ENCODE data around the gene C1QTNF1. TPM values are rescaled to one million over a fixed set of nuclear protein-coding genes. Genes with fewer than 3 reads are reported as not detected.

Gene C1QTNF1
- 47.1 and 53.0 TPM in 2 replicates for total RNA-seq

GRCh38 chr17:79023886-79024771 lies at the start of gene C1QTNF1:
TSS of gene C1QTNF1 (plus strand) at chr17:79024169. CDS start at chr17:79043969, 19,800 bp downstream.

GRCh38 chr17:78979780-78980623 lies 44.0 kb upstream of the C1QTNF1 start, which contains the start of gene LGALS3BP:
TSS of gene LGALS3BP (minus strand) at chr17:78979923. CDS start at chr17:78977191, 2,732 bp downstream.

GRCh38 chr17:79009397-79010303 lies 14.3 kb upstream of the C1QTNF1 start, which contains the start of gene CANT1:
TSS of gene CANT1 (minus strand) at chr17:79009764. CDS start at chr17:78997622, 12,142 bp downstream.

GRCh38 chr17:79074649-79075445 lies 50.9 kb downstream of the C1QTNF1 start, which contains the start of gene ENGASE:
TSS of gene ENGASE (plus strand) at chr17:79074824. CDS start at chr17:79074945, 121 bp downstream.

Other genes starting within 250 kb of the C1QTNF1 start
- gene CYTH1, start 241.9 kb upstream of the C1QTNF1 start, total RNA-seq = 12.2 and 14.1 TPM in 2 replicates
- 9.2 and 17.7 TPM in 2 replicates for gene USP36, start 183.4 kb upstream of the C1QTNF1 start, total RNA-seq
- 0.13 TPM in 1 of 2 replicates, not detected in the other for gene CEP295NL, start 121.0 kb upstream of the C1QTNF1 start, total RNA-seq
- 201 and 258 TPM in 2 replicates for gene TIMP2, start 98.8 kb upstream of the C1QTNF1 start, total RNA-seq
- 342 and 496 TPM in 2 replicates for gene LGALS3BP, start 44.2 kb upstream of the C1QTNF1 start, total RNA-seq
- gene CANT1, start 14.4 kb upstream of the C1QTNF1 start, total RNA-seq = 45.8 and 56.1 TPM in 2 replicates
- gene ENGASE, start 50.7 kb downstream of the C1QTNF1 start, total RNA-seq = 8.8 and 14.5 TPM in 2 replicates